ENCODE data around the gene ATP1B4. TPM values are rescaled to one million over a fixed set of nuclear protein-coding genes. Genes with fewer than 3 reads are reported as not detected.
"Not testable (repeated sequence)": the region's sequence is repeated elsewhere in the genome, so short reads cannot be mapped to it uniquely, and the experiment has no call there.

ATP1B4 gene
- total and polyA plus RNA-seq, 9 of the 15 experiments (the other 6 are each of a cell fraction or from before 2014, with no cell fraction given): 0.04 to 0.18 TPM; not detected in 7

GRCh38 chrX:120336899-120337298, 25.0 kb upstream of the ATP1B4 start:
- DNase-seq (ENCODE audit: extremely low read depth in 1 of 4, low spot score in 3 of 4) (no peak), FAIRE-seq (no peak), ATAC-seq (no peak)
- in situ Hi-C loops (cut with MboI) (no loop called here), intact Hi-C loops (cut with micrococcal nuclease) (no loop called here)
- no peak overlapping the region for H3K27ac ChIP-seq (ENCODE audit: extremely low read depth, low read depth, low read length)
- no peaks in the 10 kb centered on the region for H3K27me3 ChIP-seq (ENCODE audit: control insufficient read depth in 2 of 2, insufficient read depth in 2 of 2, low read length in 2 of 2)
- peaks cover 4% of the 10 kb centered on the region; the same call in 1 of the 2 replicates for H3K9me3 ChIP-seq (replicated peaks; ENCODE audit: control insufficient read depth, insufficient read depth, low read depth, low read length)
- H3K36me3 ChIP-seq (ENCODE audit: control insufficient read depth, insufficient read depth, low read length): no peaks in the 10 kb centered on the region
- no peaks in the 10 kb centered on the region for H3K9me1 ChIP-seq (ENCODE audit: control insufficient read depth, insufficient read depth, low read length)
- no peak overlapping the region for H3K9ac ChIP-seq (ENCODE audit: insufficient read depth in 1 of 2, low read depth in 2 of 2, low read length in 2 of 2)
- no peaks in the 10 kb centered on the region for H4K20me1 ChIP-seq (replicated peaks; ENCODE audit: control insufficient read depth, insufficient read depth, low read length)
- CTCF ChIA-PET (ENCODE audit: low intra/inter-chr PET ratio): no interaction called here
- no peak overlapping the region for H2AFZ ChIP-seq (ENCODE audit: low read depth, low read length)
- H3K4me1 ChIP-seq (replicated peaks in 1 of 2; ENCODE audit: control insufficient read depth in 2 of 2, insufficient read depth in 2 of 2, low read length in 2 of 2): peaks cover 0 to 18% of the 10 kb centered on the region in 2 experiments; a peak in 1 of 5 replicates
- TF ChIP-seq FOXK1 (CRISPR knock-in tag; IDR thresholded peaks at IDR 0.05; ENCODE audit: borderline replicate concordance) (no peak), MEF2D (tag; conservative IDR thresholded peaks at IDR 0.05; ENCODE audit: low read depth) (no peak), SIN3A (IDR thresholded peaks at IDR 0.05; ENCODE audit: borderline replicate concordance in 2 of 2, control insufficient read depth in 1 of 2, low read depth in 2 of 2, low read length in 2 of 2) (no peak), TCF7L2 (IDR thresholded peaks at IDR 0.05; ENCODE audit: low read depth, low read length) (no peak), DPF2 (IDR thresholded peaks at IDR 0.05) (no peak), CBX5 (IDR thresholded peaks at IDR 0.05; ENCODE audit: borderline replicate concordance, low read depth) (0 out of 2 replicates have a peak, but pooled peaks have one; percentile 67), SLC30A9 (CRISPR knock-in tag; IDR thresholded peaks at IDR 0.05) (no peak), LARP7 (IDR thresholded peaks at IDR 0.05) (no peak), E2F6 (IDR thresholded peaks at IDR 0.05; ENCODE audit: borderline replicate concordance in 1 of 2, extremely low read depth in 1 of 2, insufficient read depth in 1 of 2, insufficient read length in 1 of 2, low read depth in 1 of 2, low read length in 1 of 2, poor library complexity in 1 of 2, severe bottlenecking in 1 of 2) (no peak), CBX3 (IDR thresholded peaks at IDR 0.05; ENCODE audit: borderline replicate concordance in 1 of 2, low read length in 2 of 2) (peak in 1 of 2 experiments; percentile 59; a peak in 1 of 3 replicates), POLR2B (IDR thresholded peaks at IDR 0.05; ENCODE audit: low read depth, partially characterized antibody) (no peak)
- POLR2A ChIA-PET: no interaction called here
- no peak overlapping the region for H3K4me3 ChIP-seq
- H3K79me2 ChIP-seq (ENCODE audit: control insufficient read depth, insufficient read depth, low read length): no peaks in the 10 kb centered on the region
- H3K4me2 ChIP-seq (ENCODE audit: insufficient read depth, low read length): no peak overlapping the region
- no TSS peak for BruUV-seq (replicated peaks)

- ATAC-seq; H3K27me3 ChIP-seq (ENCODE audit: control insufficient read depth in 2 of 2, insufficient read depth in 2 of 2, low read length in 2 of 2); H3K27ac ChIP-seq (ENCODE audit: extremely low read depth, low read depth, low read length); CTCF ChIA-PET (ENCODE audit: low intra/inter-chr PET ratio); DNase-seq (ENCODE audit: extremely low read depth in 1 of 4, low spot score in 3 of 4); H3K4me3 ChIP-seq; H3K9ac ChIP-seq (ENCODE audit: insufficient read depth in 1 of 2, low read depth in 2 of 2, low read length in 2 of 2); intact Hi-C loops (cut with micrococcal nuclease); H3K36me3 ChIP-seq (ENCODE audit: control insufficient read depth, insufficient read depth, low read length); in situ Hi-C loops (cut with MboI); H3K4me2 ChIP-seq (ENCODE audit: insufficient read depth, low read length); H3K9me1 ChIP-seq (ENCODE audit: control insufficient read depth, insufficient read depth, low read length); H3K9me3 ChIP-seq (replicated peaks; ENCODE audit: control insufficient read depth, insufficient read depth, low read depth, low read length); H4K20me1 ChIP-seq (replicated peaks; ENCODE audit: control insufficient read depth, insufficient read depth, low read length); FAIRE-seq; H2AFZ ChIP-seq (ENCODE audit: low read depth, low read length); H3K79me2 ChIP-seq (ENCODE audit: control insufficient read depth, insufficient read depth, low read length); H3K4me1 ChIP-seq (replicated peaks in 1 of 2; ENCODE audit: control insufficient read depth in 2 of 2, insufficient read depth in 2 of 2, low read length in 2 of 2); BruUV-seq (replicated peaks): not testable (repeated sequence)
- 0% methylated on average over 7 of the region's 11 CpGs for WGBS (ENCODE audit: insufficient coverage, low coverage, missing lambda C conversion rate)
- POLR2A ChIA-PET: interaction anchor here (0.8 kb wide), 1 partner anchor 15 kb away, joined by 3 read pairs; no protein-coding TSS in a partner anchor
Measured at GRCh38 chrX:120344566-120344965, 17.3 kb upstream of the ATP1B4 start.
